HUES64 (cell line): ENCODE measurements around the gene IFI16.

ENCODE experiments used
- H3K27ac ChIP-seq: 2 replicates; pipeline ENCODE4 v1.7.0; 2013; ENCODE audit warnings: low read depth, low read length, inconsistent platforms
- H3K27me3 ChIP-seq: 2 replicates; pipeline ENCODE4 v1.6.1; 2013; ENCODE audit warnings: mild to moderate bottlenecking, low read length; ENCODE audit not compliant: insufficient read depth
- H3K36me3 ChIP-seq: 2 replicates; pipeline ENCODE4 v1.6.1; 2013; ENCODE audit warnings: mild to moderate bottlenecking, low read length; ENCODE audit not compliant: insufficient read depth
- H3K4me1 ChIP-seq: 2 replicates; pipeline ENCODE4 v1.6.1; 2013; ENCODE audit warnings: mild to moderate bottlenecking, low read length, moderate library complexity; ENCODE audit not compliant: insufficient read depth
- H3K4me3 ChIP-seq: 2 replicates; pipeline ENCODE4 v1.5.1; 2013; ENCODE audit warnings: mild to moderate bottlenecking, low read length, moderate library complexity
- H3K9ac ChIP-seq: 2 replicates; pipeline ENCODE4 v1.6.1; 2013; ENCODE audit warnings: mild to moderate bottlenecking, low read depth, low read length
- H3K9me3 ChIP-seq: 2 replicates; pipeline ENCODE4 v1.6.1; 2013; ENCODE audit warnings: low read depth, low read length; ENCODE audit not compliant: insufficient read depth
- WGBS: fragments of 150-250, 120-280 bp; methylation state at CpG from one replicate; pipeline ENCODE4 v1.1.7; 2013; ENCODE audit warnings: missing lambda C conversion rate; 5-methylcytosine and 5-hydroxymethylcytosine counted together

IFI16 gene

GRCh38 chr1:159081626-159082025 lies 71.9 kb downstream of the IFI16 start:
- Histone ChIP-seq H3K9ac (no peak overlapping the region), H3K4me1 (no peaks in the 10 kb centered on the region), H3K27ac (no peak overlapping the region), H3K36me3 (no peaks in the 10 kb centered on the region), H3K4me3 (no peak overlapping the region), H3K9me3 (no peaks in the 10 kb centered on the region), H3K27me3 (no peaks in the 10 kb centered on the region)
- WGBS, result 89% methylated on average over 1 of the region's 1 CpG

- H3K27ac ChIP-seq, result no peak overlapping the region
- no peaks in the 10 kb centered on the region for H3K4me1 ChIP-seq
- H3K9me3 ChIP-seq, result no peaks in the 10 kb centered on the region
- H3K27me3 ChIP-seq, result no peaks in the 10 kb centered on the region
- no peak overlapping the region for H3K4me3 ChIP-seq
- WGBS, result 100% methylated on average over 1 of the region's 1 CpG
- no peaks in the 10 kb centered on the region for H3K36me3 ChIP-seq
- H3K9ac ChIP-seq, result no peak overlapping the region
Observed at GRCh38 chr1:159083013-159083412, 73.3 kb downstream of the IFI16 start.

- Histone ChIP-seq H3K27ac (no peak overlapping the region), H3K27me3 (no peaks in the 10 kb centered on the region), H3K9ac (no peak overlapping the region), H3K4me1 (no peaks in the 10 kb centered on the region), H3K36me3 (no peaks in the 10 kb centered on the region), H3K9me3 (no peaks in the 10 kb centered on the region), H3K4me3 (no peak overlapping the region)
- WGBS, result 95% methylated on average over 3 of the region's 3 CpGs
Observed at GRCh38 chr1:159084152-159084551, 74.4 kb downstream of the IFI16 start.

GRCh38 chr1:159084867-159085266 lies 75.2 kb downstream of the IFI16 start:
- Histone ChIP-seq H3K4me1 (no peaks in the 10 kb centered on the region), H3K4me3 (no peak overlapping the region), H3K36me3 (no peaks in the 10 kb centered on the region), H3K27ac (no peak overlapping the region), H3K9ac (no peak overlapping the region), H3K27me3 (no peaks in the 10 kb centered on the region), H3K9me3 (no peaks in the 10 kb centered on the region)
- 97% methylated on average over 3 of the region's 3 CpGs for whole genome bisulfite sequencing

GRCh38 chr1:159088050-159088449 lies 78.3 kb downstream of the IFI16 start:
- H3K9ac ChIP-seq, result no peak overlapping the region
- no peaks in the 10 kb centered on the region for H3K9me3 ChIP-seq
- no peaks in the 10 kb centered on the region for H3K4me1 ChIP-seq
- no peaks in the 10 kb centered on the region for H3K36me3 ChIP-seq
- H3K4me3 ChIP-seq, result no peak overlapping the region
- no peak overlapping the region for H3K27ac ChIP-seq
- 89% methylated on average over 2 of the region's 2 CpGs for WGBS
- no peaks in the 10 kb centered on the region for H3K27me3 ChIP-seq

- H3K9ac ChIP-seq, result no peak overlapping the region
- 94% methylated on average over 5 of the region's 6 CpGs for WGBS
- H3K4me3 ChIP-seq, result no peak overlapping the region
- H3K27ac ChIP-seq, result no peak overlapping the region
- no peaks in the 10 kb centered on the region for H3K27me3 ChIP-seq
- H3K36me3 ChIP-seq, result no peaks in the 10 kb centered on the region
- H3K4me1 ChIP-seq, result no peaks in the 10 kb centered on the region
- no peaks in the 10 kb centered on the region for H3K9me3 ChIP-seq
Observed at GRCh38 chr1:159088546-159089183, 79.0 kb downstream of the IFI16 start.

GRCh38 chr1:159089184-159089791 lies 79.6 kb downstream of the IFI16 start:
- Histone ChIP-seq H3K9ac (no peak overlapping the region), H3K27me3 (no peaks in the 10 kb centered on the region), H3K4me3 (no peak overlapping the region), H3K4me1 (no peaks in the 10 kb centered on the region), H3K36me3 (no peaks in the 10 kb centered on the region), H3K27ac (no peak overlapping the region), H3K9me3 (no peaks in the 10 kb centered on the region)
- WGBS, result 98% methylated on average over 2 of the region's 4 CpGs

- Histone ChIP-seq H3K4me1 (no peaks in the 10 kb centered on the region), H3K9ac (no peak overlapping the region), H3K27me3 (no peaks in the 10 kb centered on the region), H3K4me3 (no peak overlapping the region), H3K27ac (no peak overlapping the region), H3K9me3 (no peaks in the 10 kb centered on the region), H3K36me3 (no peaks in the 10 kb centered on the region)
- 93% methylated on average over 4 of the region's 4 CpGs for WGBS
Observed at GRCh38 chr1:159090286-159091179, 80.8 kb downstream of the IFI16 start.

- Histone ChIP-seq H3K36me3 (no peaks in the 10 kb centered on the region), H3K4me1 (no peaks in the 10 kb centered on the region), H3K27ac (no peak overlapping the region), H3K9ac (no peak overlapping the region), H3K27me3 (no peaks in the 10 kb centered on the region), H3K9me3 (no peaks in the 10 kb centered on the region), H3K4me3 (no peak overlapping the region)
- WGBS, result 91% methylated on average over 2 of the region's 2 CpGs
Observed at GRCh38 chr1:159091180-159091560, 81.5 kb downstream of the IFI16 start.

- Histone ChIP-seq H3K9ac (no peak overlapping the region), H3K4me1 (no peaks in the 10 kb centered on the region), H3K27ac (no peak overlapping the region), H3K4me3 (no peak overlapping the region), H3K27me3 (no peaks in the 10 kb centered on the region), H3K36me3 (no peaks in the 10 kb centered on the region), H3K9me3 (no peaks in the 10 kb centered on the region)
- 82% methylated on average over 1 of the region's 1 CpG for WGBS
Observed at GRCh38 chr1:159091607-159092031, 81.9 kb downstream of the IFI16 start.

GRCh38 chr1:159092036-159092760 lies 82.5 kb downstream of the IFI16 start:
- no peaks in the 10 kb centered on the region for H3K36me3 ChIP-seq
- H3K4me3 ChIP-seq, result no peak overlapping the region
- H3K27me3 ChIP-seq, result no peaks in the 10 kb centered on the region
- H3K27ac ChIP-seq, result no peak overlapping the region
- H3K4me1 ChIP-seq, result no peaks in the 10 kb centered on the region
- H3K9me3 ChIP-seq, result no peaks in the 10 kb centered on the region
- H3K9ac ChIP-seq, result no peak overlapping the region
- WGBS, result 60% methylated on average over 3 of the region's 3 CpGs
